Stimulated activated CD4-positive, alpha-beta T cell treated with anti-CD3 and anti-CD28 coated beads, Interleukin-4, amount 100 ng/mL, for 48 hours (primary cell): Measurements from ENCODE around the gene FRZB.
"Not testable (repeated sequence)": the region's sequence is repeated elsewhere in the genome, so short reads cannot be mapped to it uniquely, and the experiment has no call there.

Experiments used
- DNase-seq, 2 donors: peaks; one replicate each; pipeline ENCODE4 v3.0.0-alpha.2; 2020; ENCODE audit warnings: low read depth in 2 of 2

The FRZB gene

DNA sequence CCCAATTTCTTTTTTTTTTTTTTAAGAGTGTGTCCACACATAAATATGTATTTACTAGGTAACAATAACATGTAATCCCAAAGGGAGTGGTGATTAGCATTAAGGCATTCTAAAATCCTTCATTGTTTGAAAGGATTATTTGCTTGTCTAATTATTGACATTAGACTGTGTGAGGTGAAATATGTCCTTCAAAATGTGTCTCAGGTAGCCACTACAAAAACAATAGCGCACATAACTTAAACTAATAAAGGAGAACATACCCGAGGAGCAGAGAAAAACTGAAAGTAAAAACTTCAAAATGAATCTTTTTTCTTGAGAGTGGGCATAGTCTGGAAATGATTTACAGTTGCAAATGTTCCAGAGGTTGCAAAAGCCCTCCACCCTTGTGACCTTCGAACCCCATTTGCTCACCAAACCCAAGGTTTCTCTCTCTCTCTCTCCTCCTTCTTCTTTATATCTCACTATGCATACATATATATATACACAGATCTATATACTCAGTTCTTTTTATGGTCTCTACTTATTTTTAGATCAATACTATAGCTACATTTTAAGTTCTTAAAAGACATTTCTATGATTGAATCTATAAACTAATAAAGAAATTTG is 24.4 kb upstream of the FRZB start:
- no peak for DNase-seq

DNA sequence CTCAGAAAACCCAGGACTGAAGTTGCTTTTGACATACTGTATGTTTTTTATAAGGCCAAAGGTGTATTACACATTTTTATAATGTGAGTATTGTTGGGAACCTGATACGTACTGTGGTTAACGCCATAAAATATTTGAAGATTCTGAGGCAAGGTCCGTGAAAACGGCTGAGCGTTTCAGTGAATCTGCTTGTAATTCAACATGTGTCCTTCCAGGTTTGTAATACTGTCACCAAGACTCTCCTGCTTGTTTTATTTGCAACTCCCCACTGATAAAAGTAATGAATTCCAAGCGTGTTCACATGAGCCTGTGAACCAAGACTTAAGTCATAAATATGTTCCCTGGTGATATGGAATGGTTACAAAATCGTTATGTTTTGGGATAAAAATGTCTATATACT is 23.9 kb upstream of the FRZB start:
- no peak for DNase-seq

DNA sequence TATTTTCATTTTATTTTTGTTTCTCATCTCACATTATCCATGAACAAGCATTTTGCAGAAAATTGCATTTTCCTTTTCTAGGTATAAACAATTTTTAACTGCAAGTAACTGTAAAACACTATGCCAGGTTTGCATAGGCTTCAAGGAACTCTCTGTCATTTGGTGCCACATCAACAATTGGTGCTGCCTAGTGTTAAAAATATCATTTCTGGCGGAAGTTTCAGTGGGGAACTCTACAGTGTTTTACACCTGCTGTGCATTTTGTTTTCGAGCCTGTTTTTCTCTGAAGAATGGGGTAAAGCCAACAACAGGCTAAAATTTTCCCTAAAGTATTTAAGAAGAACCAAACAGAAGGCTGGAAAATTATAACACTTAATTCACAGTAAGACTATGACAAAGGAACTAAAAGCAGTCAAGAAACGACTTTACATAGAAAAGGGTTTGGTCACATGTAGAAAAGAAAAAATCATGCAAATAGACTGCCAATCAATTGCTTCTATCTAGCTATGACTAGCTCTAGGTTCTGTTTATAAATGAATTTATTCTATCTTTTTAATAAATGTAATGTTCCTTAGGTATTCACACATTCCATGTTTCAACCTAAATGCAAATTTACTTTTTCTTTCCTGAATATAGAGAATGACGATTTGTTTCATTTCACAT is 21.4 kb upstream of the FRZB start:
- DNase-seq, result no peak

GRCh38 chr2:182887093-182887492 is 20.7 kb upstream of the FRZB start:
- no peak for DNase-seq

DNA sequence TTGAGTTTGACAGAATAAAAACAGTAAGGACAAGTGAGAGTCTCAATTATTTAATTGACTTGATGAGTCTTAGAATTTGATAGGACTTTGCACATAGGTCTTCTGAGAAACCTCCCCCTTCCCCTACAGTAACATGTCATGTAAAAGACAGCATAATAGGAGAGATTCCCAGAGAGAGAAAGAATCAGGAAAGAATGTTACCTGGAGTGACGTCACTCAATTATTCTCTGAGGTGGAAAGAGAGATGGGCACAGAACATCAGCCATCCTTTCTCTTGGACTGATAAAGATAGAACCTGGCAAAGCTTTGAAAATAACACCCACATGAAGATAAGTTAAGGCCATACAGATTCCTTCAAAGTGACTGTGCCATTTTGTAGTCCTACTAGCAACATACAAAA is 19.3 kb upstream of the FRZB start:
- no peak for DNase-seq

DNA sequence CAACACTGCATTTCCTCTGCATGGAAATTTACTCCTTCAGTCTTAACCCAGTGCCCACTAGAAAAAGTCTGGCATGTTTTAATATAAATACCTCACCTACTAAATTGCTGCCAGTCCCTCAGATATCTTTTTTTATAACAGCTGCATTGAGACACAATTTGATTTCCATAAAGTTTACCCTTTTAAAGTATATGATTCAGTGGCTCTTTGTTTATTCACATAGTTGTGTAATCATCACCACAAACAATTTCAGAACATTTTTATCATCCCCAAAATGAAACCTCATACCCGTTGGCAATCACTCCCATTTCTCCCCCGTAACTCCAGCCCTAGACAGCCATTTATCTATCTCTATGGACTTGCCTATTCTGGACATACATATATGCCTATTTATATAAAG is 17.0 kb upstream of the FRZB start:
- no peak for DNase-seq

DNA sequence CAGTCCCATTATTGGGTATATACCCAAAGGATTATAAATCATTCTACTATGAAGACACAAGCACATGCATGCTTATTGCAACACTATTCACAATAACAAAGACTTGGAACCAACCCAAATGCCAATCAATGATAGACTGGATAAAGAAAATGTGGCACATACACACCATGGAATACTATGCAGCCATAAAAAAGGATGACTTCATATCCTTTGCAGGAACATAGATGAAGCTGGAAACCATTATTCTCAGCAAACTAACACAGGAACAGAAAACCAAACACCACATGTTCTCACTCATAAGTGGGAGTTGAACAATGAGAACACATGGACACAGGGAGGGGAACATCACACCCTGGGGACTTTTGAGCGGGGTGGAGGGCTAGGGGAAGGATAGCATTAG is 13.7 kb upstream of the FRZB start:
- DNase-seq, result not testable (repeated sequence)

DNA sequence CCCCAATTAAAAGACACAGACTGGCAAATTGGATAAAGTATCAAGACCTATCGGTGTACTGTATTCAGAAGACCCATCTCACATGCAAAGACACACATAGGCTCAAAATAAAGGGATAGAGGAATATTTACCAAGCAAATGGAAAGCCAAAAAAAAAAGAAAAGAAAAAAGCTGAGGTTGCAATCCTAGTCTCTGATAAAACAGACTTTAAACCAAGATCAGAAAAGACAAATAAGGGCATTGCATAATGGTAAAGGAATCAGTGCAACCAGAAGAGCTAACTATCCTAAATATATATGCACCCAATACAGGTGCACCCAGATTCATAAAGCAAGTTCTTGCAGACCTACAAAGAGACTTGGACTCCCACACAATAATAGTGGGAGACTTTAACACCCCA is 10.2 kb upstream of the FRZB start:
- DNase-seq, result not testable (repeated sequence)

DNA sequence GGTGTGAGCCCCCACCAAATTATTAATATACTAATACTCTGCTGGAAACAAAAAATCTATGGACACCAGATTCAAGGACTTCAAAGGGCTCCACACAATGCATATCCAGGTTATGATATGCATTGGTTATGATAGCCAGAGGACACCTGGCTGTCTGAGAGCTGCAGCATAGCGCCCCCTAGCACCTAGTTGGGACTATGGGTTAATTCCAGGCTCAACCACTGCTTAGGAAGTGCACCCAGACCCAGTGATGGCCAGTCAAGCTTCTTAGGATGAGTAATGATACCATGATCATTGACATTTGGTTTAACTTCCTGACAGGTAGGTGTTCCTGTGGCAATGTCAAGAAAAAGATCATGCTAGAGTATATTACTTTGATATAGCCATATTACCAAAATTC is 3.8 kb upstream of the FRZB start:
- no peak for DNase-seq

DNA sequence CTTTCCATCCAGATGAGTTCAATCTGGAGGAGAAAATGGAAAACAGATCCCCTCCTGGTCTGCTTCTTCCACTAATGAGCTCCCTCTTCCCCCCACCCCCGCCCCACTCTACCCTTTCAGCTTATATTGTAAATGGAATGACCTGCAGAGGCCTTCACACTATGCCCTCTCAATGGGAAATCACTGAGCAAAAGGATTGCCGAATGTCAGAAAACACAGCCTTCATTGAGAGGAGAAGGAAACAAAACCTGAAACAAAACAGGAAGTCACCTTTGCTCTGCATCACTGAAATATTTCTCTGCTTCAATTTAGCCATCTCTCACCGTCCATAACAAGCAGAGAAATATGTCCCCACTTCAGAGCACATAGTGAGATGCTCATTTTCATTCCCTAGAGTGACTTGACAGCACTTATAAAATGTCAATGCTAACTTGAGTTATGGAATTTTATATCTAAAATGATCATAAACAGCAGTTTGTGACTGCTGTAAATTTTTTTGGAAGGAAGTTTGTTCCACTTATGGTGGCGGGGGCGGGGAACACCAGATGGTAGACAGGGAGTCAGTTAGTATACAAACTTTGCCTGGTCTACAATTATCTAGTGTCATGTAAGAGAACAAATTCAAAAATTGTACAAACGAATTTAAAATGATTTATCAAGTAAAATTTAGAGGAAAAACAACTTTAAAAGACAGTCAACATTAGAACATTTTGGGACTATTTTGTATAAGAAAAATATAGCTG is 1.8 kb upstream of the FRZB start:
- no peak for DNase-seq

DNA sequence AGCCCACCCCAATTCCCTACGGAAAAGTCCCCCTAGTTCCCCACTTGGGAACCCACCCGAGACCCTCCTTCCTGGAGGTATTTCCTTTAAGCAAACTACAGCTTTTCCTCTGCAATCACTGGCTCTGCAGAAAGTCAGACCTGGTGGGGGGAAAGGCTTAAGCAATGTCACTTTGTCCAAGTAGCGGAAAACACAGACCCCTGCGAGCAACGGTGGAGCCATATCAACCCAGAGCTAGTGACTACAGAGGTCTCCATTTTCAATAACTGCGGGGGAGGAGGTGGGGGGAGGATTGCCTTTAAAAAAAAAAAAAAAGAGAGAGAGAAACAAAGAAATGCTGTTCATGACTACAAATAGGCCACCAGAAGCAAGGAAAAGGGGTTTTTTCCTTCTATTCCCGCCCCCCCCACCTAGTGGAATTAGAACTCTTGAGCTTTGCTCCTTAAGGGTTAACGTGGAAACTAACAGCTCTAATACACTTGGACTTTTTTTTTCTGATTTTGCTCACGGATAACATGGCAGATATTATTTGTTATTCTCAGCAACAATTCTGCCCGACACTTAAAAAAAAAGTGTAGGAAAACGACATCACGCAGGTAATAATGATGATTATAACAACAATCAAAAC is 1.1 kb upstream of the FRZB start:
- DNase-seq, result no peak

- DNase-seq, result no peak
Measured at GRCh38 chr2:182866095-182866460, 359 bp downstream of the FRZB start.

DNA sequence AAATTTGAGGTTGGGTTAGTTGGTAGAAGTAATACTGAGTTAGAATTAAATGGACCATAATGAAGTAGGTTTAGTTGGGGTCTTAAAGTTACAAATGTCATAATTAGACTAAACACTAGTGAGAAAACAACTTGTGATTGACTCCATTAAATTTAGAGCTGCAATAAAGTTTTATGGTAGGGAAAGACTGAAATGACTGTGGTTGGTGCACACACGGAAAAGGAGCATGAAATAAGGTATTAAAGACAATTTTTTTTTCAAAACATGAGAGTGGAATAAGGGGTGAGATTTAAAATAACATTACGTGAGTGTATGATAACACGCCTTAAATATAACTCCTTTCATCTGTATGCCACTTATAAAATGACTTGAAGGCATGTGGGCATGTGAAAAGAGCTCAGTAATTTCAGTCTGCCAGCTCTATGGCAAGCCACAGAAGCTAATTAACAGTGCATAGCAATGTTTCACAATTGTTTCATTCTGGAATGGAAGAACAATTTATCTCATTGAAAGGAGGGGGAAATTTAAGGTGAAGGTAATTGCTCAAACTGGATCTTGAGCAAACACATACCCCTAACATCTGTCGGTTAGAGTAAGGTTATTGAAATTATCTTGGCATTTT is 1.4 kb downstream of the FRZB start:
- DNase-seq, result no peak

- DNase-seq, result no peak
Measured at GRCh38 chr2:182863642-182864041, 2.8 kb downstream of the FRZB start.

DNA sequence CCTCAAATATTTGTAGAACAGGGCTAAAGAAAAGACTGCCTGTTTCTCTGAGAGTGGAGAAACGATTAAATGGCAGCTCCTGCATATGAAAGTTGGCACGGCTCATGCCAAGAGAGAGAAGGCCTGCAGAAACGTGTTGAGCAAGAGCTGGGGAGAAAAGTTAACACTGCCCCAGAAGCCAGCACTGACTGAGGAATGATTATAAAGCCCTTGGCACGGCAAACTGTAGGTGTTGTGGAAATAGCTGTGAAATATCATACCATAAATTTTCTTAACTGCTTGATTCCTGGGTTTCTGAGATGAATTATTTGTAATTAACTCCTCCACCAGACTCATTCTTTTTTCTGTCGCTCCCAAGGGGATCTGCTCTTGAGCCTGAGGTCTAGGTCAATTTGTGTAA is 4.3 kb downstream of the FRZB start:
- DNase-seq, result no peak

GRCh38 chr2:182860858-182861257 is 5.6 kb downstream of the FRZB start:
- no peak for DNase-seq

- no peak for DNase-seq
Measured at GRCh38 chr2:182858671-182859070, 7.8 kb downstream of the FRZB start.

DNA sequence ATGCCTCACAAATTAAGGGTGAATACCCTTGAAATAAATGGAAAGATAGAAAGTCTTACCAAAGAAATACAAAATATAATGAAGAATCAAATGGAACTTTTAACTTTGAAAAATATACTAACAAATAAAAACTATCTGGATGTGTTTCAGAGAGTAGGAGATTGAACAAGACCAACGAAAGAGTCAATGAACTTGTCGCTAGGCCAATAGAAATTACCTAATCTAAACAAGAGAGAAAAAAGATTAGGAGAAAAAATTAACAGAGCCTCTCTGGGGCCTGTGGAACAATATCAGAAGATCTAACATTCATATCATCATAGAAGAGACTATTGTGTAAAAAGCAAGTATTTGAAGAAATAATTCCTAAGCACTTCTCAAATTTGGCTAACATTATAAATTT is 11.1 kb downstream of the FRZB start:
- DNase-seq, result no peak

DNA sequence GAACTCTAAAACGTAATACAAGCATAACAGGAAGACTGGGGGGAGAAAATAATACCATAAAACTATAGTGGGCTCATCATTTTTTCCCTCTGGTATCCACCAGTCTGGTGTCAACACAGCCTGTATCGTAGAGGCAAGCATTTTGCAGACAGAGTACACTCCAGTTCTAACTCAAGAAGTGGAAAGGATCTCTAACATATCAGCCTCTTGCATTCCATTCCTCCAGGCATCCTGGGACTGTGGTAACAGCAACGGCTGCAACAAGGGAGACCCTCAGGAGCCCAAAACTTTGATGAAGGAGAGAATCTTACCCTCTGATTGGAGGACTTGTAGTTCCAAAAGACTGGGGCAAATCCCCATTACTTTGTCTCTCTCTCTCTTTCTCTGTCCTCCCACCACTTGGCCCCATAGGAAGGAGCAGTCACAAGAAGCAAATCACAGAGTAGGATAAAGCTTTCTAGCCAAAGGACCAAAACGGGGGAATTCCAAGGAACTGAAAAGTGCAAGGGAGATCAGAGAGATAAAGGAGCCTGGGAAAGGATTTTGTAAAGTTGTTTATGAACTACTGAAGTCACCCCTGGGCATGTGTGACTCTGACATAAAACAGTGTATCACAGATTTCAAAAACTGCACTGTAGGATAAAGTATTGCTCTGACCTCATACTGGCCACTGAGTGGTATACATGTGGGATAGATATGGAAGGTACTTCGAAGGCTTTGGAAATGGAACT is 11.9 kb downstream of the FRZB start:
- no peak for DNase-seq

- no peak for DNase-seq
Measured at GRCh38 chr2:182852801-182853200, 13.6 kb downstream of the FRZB start.

DNA sequence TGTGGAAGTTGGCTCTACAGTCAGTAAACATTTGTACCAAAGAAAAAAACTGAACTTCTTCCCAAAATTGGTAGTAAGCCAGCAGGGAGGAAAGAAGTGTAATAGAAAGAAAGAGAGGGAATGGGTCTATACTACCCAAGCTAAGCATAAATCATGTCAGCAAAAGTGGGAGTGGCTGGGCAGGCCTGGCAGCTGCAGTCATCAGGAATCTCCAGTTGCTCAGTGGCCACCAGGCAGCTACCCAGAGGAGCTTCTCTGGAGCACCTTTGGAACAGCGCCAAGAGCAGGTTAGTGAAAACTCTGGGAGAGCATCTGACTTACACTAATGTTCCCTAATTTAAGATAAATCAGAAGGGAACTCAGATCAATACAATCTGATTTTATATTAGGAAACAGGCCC is 14.3 kb downstream of the FRZB start:
- no peak for DNase-seq
